Mucosa of descending colon (tissue), 3 donors: ENCODE data around the gene KLK2. TPM values are rescaled to one million over a fixed set of nuclear protein-coding genes. Genes with fewer than 3 reads are reported as not detected.

Experiments
- ATAC-seq: fragments of 200-7000 bp; cut with Tn5 transposase; one replicate; pipeline ENCODE4 v1.9.1; 2020; ENCODE audit warnings: mild to moderate bottlenecking, moderate library complexity
- DNase-seq, 3 donors: peaks; one replicate each; pipeline ENCODE4 v3.0.0-alpha.2; 2020
- H3K36me3 ChIP-seq: fragments of 200-600 bp; one replicate; pipeline ENCODE4 v1.8.0; 2021; ENCODE audit warnings: low read depth, mild to moderate bottlenecking
- H3K4me1 ChIP-seq: fragments of 200-600 bp; one replicate; pipeline ENCODE4 v1.8.0; 2021; ENCODE audit warnings: low read depth, mild to moderate bottlenecking
- H3K4me3 ChIP-seq: fragments of 200-600 bp; one replicate; pipeline ENCODE4 v1.8.0; 2021; ENCODE audit warnings: mild to moderate bottlenecking
- H3K9me3 ChIP-seq: fragments of 200-600 bp; one replicate; pipeline ENCODE4 v1.8.0; 2021; ENCODE audit warnings: mild to moderate bottlenecking
- intact Hi-C, 2 donors: fragments of 100-400 bp; cut with DNase I in 1 of 2; cut with micrococcal nuclease in 1 of 2; formaldehyde crosslinking; loops; one replicate each; pipeline versions ENCODE4 v1.11.0 to v1.11.1; 2022; cut with DNase I, micrococcal nuclease
- total RNA-seq, 3 donors: library from RNA; stranded (reverse); fragmentation: NEBNext Ultra II Directional in 2 of 3; extraction: Animal tissue kit (Norgen Biotek cat#: 25700) in 2 of 3; gene quantifications; one replicate each; pipeline versions ENCODE4 v1.2.1 to v1.2.4, GENCODE V29; 2021 to 2023
- TF ChIP-seq, protein P1 (sequence below): fragments of 200-600 bp; IDR thresholded peaks from one replicate; pipeline ENCODE4 v1.8.0; 2022; ENCODE audit warnings: antibody characterized with exemption, mild to moderate bottlenecking
- donor health status: DM: no; HTN: no; CAD: no; lungs with moderate emphysema.
- donor health status: DM: no; HTN: no; CAD: no.
- donor health status: DM: no; HTN: yes; CAD: no.

The KLK2 gene
- total RNA-seq, 3 donors from 2014 or later, result 0.43 TPM; not detected in 2

DNA sequence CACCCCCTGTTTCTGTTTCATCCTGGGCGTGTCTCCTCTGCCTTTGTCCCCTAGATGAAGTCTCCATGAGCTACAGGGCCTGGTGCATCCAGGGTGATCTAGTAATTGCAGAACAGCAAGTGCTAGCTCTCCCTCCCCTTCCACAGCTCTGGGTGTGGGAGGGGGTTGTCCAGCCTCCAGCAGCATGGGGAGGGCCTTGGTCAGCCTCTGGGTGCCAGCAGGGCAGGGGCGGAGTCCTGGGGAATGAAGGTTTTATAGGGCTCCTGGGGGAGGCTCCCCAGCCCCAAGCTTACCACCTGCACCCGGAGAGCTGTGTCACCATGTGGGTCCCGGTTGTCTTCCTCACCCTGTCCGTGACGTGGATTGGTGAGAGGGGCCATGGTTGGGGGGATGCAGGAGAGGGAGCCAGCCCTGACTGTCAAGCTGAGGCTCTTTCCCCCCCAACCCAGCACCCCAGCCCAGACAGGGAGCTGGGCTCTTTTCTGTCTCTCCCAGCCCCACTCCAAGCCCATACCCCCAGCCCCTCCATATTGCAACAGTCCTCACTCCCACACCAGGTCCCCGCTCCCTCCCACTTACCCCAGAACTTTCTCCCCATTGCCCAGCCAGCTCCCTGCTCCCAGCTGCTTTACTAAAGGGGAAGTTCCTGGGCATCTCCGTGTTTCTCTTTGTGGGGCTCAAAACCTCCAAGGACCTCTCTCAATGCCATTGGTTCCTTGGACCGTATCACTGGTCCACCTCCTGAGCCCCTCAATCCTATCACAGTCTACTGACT lies 18.4 kb upstream of the KLK2 start, which contains the start of gene KLK3:
TSS of gene KLK3 (plus strand) at position 280 of the 775 bp plus-strand sequence. CDS start at position 321, 41 bp downstream.
- no peak for DNase-seq
- no peak for ATAC-seq
- Histone ChIP-seq H3K4me1 (no peaks in the 10 kb centered on the region), H3K9me3 (no peaks in the 10 kb centered on the region), H3K4me3 (no peak within 1 kb of the TSS), H3K36me3 (no peaks in the 10 kb centered on the region)
- intact Hi-C loops, result no loop called here
- TF ChIP-seq, protein P1, sequence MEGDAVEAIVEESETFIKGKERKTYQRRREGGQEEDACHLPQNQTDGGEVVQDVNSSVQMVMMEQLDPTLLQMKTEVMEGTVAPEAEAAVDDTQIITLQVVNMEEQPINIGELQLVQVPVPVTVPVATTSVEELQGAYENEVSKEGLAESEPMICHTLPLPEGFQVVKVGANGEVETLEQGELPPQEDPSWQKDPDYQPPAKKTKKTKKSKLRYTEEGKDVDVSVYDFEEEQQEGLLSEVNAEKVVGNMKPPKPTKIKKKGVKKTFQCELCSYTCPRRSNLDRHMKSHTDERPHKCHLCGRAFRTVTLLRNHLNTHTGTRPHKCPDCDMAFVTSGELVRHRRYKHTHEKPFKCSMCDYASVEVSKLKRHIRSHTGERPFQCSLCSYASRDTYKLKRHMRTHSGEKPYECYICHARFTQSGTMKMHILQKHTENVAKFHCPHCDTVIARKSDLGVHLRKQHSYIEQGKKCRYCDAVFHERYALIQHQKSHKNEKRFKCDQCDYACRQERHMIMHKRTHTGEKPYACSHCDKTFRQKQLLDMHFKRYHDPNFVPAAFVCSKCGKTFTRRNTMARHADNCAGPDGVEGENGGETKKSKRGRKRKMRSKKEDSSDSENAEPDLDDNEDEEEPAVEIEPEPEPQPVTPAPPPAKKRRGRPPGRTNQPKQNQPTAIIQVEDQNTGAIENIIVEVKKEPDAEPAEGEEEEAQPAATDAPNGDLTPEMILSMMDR, result no peak

DNA sequence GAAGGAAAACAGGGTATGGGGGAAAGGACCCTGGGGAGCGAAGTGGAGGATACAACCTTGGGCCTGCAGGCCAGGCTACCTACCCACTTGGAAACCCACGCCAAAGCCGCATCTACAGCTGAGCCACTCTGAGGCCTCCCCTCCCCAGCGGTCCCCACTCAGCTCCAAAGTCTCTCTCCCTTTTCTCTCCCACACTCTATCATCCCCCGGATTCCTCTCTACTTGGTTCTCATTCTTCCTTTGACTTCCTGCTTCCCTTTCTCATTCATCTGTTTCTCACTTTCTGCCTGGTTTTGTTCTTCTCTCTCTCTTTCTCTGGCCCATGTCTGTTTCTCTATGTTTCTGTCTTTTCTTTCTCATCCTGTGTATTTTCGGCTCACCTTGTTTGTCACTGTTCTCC lies 15.9 kb upstream of the KLK2 start:
- TF ChIP-seq, protein P1, result no peak
- intact Hi-C loops, result no loop called here
- no peaks in the 10 kb centered on the region for H3K36me3 ChIP-seq
- H3K4me3 ChIP-seq, result no peak overlapping the region
- no peak for ATAC-seq
- H3K4me1 ChIP-seq, result no peaks in the 10 kb centered on the region
- no peak for DNase-seq
- H3K9me3 ChIP-seq, result no peaks in the 10 kb centered on the region

DNA sequence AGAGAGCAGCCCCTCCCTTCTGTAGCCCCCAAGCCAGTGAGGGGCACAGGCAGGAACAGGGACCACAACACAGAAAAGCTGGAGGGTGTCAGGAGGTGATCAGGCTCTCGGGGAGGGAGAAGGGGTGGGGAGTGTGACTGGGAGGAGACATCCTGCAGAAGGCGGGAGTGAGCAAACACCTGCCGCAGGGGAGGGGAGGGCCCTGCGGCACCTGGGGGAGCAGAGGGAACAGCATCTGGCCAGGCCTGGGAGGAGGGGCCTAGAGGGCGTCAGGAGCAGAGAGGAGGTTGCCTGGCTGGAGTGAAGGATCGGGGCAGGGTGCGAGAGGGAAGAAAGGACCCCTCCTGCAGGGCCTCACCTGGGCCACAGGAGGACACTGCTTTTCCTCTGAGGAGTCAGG lies 14.4 kb upstream of the KLK2 start:
- DNase-seq (peak; percentile 45 to 68 (median 67)), ATAC-seq (peak; percentile 93)
- intact Hi-C loops, result no loop called here

DNA sequence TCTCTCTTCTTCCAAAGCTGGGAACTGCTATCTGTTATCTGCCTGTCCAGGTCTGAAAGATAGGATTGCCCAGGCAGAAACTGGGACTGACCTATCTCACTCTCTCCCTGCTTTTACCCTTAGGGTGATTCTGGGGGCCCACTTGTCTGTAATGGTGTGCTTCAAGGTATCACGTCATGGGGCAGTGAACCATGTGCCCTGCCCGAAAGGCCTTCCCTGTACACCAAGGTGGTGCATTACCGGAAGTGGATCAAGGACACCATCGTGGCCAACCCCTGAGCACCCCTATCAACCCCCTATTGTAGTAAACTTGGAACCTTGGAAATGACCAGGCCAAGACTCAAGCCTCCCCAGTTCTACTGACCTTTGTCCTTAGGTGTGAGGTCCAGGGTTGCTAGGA lies 13.4 kb upstream of the KLK2 start:
- ATAC-seq (no peak), DNase-seq (no peak)
- no peak overlapping the region for H3K4me3 ChIP-seq
- H3K4me1 ChIP-seq, result no peaks in the 10 kb centered on the region
- no peaks in the 10 kb centered on the region for H3K36me3 ChIP-seq
- H3K9me3 ChIP-seq, result no peaks in the 10 kb centered on the region
- intact Hi-C loops, result no loop called here
- TF ChIP-seq, protein P1, result no peak

More for the DNA sequence above, 14.4 kb upstream of the KLK2 start:
- Histone ChIP-seq H3K4me3 (no peak overlapping the region), H3K9me3 (no peaks in the 10 kb centered on the region), H3K36me3 (no peaks in the 10 kb centered on the region), H3K4me1 (no peaks in the 10 kb centered on the region)
- TF ChIP-seq, protein P1, result no peak

DNA sequence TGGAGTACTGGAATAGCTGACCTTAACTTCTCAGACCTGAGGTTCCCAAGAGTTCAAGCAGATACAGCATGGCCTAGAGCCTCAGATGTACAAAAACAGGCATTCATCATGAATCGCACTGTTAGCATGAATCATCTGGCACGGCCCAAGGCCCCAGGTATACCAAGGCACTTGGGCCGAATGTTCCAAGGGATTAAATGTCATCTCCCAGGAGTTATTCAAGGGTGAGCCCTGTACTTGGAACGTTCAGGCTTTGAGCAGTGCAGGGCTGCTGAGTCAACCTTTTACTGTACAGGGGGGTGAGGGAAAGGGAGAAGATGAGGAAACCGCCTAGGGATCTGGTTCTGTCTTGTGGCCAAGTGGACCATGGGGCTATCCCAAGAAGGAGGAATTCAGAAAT lies 12.2 kb upstream of the KLK2 start:
- TF ChIP-seq, protein P1, result no peak
- intact Hi-C loops, result no loop called here
- no peaks in the 10 kb centered on the region for H3K36me3 ChIP-seq
- no peak overlapping the region for H3K4me3 ChIP-seq
- H3K9me3 ChIP-seq, result no peaks in the 10 kb centered on the region
- no peaks in the 10 kb centered on the region for H3K4me1 ChIP-seq
- ATAC-seq (no peak), DNase-seq (no peak)
